Ishikawa (cell line): Measurements from ENCODE around the gene GRIK1.

Experiments
- CEBPB ChIP-seq: IDR thresholded peaks from 2 replicates; pipeline ENCODE4 v1.6.1; 2012
- EP300 ChIP-seq: IDR thresholded peaks from 2 replicates; pipeline ENCODE4 v1.6.1; 2012; ENCODE audit warnings: borderline replicate concordance
- FOXM1 ChIP-seq: IDR thresholded peaks from 2 replicates; pipeline ENCODE4 v1.6.1; 2012; ENCODE audit warnings: low read depth, borderline replicate concordance
- MAX ChIP-seq: IDR thresholded peaks from 2 replicates; pipeline ENCODE4 v1.6.1; 2012
- NFIC ChIP-seq: IDR thresholded peaks from 2 replicates; pipeline ENCODE4 v1.6.1; 2012
- REST ChIP-seq: IDR thresholded peaks from 2 replicates; pipeline ENCODE4 v1.6.1; 2012; ENCODE audit warnings: low read depth, mild to moderate bottlenecking
- TEAD4 ChIP-seq: IDR thresholded peaks from 2 replicates; pipeline ENCODE4 v1.6.1; 2012
- YY1 ChIP-seq: IDR thresholded peaks from 2 replicates; pipeline ENCODE4 v1.6.1; 2012; ENCODE audit warnings: low read depth

DNA sequence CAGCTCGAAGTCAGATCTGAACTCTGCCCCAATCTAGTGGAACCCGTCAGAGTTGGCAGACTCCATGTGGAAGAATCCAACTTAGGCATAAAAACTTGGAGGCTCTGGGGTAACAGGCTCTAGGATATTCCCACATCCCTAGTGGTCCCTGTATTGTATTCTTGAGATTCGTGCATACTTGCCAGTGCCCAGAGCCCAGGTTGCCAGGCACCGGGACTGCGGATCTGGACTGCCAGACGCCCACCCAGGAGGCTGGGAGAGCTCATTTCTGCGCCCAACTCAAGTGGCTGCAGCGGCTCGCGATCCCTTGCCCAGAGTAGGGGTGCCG is 1.1 kb downstream of the GRIK1 start:
- no peak for TF ChIP-seq MAX
- no peak for TF ChIP-seq REST
- TF ChIP-seq EP300 = no peak
- no peak for TF ChIP-seq NFIC
- TF ChIP-seq TEAD4 = no peak
- no peak for TF ChIP-seq YY1
- TF ChIP-seq CEBPB = no peak
- TF ChIP-seq FOXM1 = no peak
